GM19351 (cell line): ENCODE results near the gene BUD31.
A peak's percentile ranks its signal among the peaks of the same experiment; 100 is the strongest.
"Not testable (repeated sequence)": the region's sequence is repeated elsewhere in the genome, so short reads cannot be mapped to it uniquely, and the experiment has no call there.

Experiments used
- ATAC-seq: cut with Tn5 transposase; IDR thresholded peaks from one replicate; pipeline ENCODE4 v1.9.1; 2021; ENCODE audit warnings: mild to moderate bottlenecking, moderate library complexity; ENCODE audit not compliant: unreplicated experiment

BUD31 gene

DNA sequence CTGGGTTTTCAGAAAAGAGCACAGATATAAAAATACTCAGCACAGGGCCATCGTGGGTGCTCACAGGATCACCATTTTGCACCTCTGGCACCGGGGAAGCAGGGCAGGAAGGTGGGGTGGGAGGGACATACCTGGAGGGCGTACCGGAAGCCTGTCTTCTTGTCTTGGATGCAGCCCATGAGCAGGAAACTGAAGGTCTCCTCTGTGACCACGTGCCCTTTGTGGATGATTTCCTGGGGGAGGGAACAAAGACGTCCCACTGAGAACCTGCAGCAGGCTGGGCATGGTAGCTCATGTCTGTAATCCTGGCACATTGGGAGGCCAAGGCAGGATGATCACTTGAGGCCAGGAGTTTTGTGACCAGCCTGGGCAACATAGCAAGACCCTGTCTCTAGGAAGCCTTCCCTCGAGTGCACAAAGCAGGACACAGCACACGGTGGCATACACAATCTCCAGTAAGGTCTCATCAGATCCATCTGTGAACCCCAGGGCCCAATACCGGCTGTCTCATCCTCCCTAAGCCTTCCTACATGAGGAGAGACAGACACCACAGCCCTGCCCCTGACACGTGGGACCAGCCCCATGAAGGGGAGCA, 20.3 kb downstream of the BUD31 start:
- no peak for ATAC-seq

DNA sequence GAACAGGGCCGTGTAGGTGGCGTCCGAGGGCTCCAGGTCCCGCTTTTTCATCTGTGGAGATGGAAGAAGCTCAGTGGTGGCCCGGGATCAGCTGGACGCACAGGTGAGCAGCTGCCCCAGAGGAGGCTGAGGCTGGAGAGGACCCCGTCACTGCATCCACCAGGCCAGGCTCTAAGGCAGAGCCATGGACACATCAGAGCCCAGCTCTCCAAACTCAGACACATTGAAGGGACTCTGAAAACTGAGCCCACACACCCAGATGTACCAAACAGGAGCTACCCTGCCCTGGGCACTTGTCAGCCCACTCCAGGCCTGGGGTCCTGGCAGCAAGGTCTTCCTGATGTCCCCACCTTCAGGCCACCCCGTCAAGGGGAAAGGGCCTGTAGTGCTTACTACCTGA, 21.0 kb downstream of the BUD31 start:
- no peak for ATAC-seq

DNA sequence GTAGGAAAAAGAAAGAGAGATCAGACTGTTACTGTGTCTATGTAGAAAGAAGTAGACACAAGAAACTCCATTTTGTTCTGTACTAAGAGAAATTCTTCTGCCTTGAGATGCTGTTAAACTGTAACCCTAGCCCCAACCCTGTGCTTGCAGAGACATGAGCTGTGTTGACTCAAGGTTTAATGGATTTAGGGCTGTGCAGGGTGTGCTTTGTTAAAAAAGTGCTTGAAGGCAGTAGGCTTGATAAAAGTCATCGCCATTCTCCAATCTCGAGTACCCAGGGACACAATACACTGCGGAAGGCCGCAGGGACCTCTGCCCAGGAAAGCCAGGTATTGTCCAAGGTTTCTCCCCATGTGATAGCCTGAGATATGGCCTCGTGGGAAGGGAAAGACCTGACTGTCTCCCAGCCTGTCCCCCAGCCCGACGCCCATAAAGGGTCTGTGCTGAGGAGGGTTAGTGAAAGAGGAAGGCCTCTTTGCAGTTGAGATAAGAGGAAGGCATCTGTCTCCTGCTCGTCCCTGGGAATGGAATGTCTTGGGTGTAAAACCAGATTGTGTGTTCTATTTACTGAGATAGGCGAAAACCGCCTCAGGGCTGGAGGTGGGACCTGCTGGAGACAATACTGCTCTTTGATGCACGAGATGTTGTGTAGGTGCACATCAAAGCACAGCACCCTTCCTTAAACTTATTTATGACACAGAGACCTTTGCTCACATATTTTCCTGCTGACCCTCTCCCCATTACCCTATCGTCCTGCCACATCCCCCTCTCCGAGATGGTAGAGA, 23.2 kb downstream of the BUD31 start:
- not testable (repeated sequence) for ATAC-seq

DNA sequence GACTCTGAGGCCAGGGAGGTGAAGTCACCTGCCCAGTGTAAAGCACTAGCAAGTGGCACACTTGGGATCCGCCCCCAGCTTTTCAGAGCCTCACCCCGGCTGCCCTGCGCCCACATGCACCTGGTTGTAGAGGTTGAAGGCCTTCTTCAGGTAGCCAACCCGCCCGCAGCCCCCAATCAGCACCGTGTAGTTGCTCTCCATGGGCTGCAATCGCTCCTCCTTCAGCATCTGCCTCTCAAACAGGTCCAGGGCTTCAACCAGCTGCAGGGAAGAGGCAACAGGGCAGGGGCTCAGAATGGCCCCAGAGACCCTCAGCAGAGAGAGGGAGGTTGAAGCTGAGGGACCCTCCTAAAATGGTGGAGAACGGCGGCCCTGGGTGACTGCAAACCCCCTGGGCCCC, 24.4 kb downstream of the BUD31 start:
- no peak for ATAC-seq

DNA sequence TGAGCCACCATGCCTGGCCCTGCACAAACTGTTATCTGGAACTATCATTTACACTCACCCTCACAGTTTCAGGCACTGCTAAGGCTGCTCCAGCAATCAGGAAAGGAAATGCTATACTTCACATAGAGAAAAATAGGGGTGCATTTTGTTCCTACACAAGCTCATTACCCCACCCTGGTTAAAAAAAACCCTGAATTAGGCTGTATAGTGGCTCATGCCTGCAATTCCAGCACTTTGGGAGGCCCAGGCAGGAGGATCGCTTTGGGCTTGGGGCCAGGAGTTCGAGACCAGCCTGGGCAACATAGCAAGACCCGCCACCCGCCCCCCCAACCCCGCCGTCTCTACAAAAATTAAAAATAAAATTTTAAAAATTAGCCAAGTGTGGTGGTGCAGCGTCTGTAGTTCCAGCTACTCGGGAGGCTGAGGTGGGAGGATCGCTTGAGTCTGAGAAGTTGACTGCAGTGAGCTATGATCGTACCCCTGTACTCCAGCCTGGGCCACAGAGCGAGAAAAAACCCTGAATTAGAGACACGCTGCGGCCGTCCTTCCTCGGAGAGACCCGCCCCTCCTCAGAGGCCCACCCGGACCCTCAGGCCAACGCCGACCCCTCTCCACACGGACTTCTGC, 29.3 kb downstream of the BUD31 start:
- peak; percentile 11 for ATAC-seq

DNA sequence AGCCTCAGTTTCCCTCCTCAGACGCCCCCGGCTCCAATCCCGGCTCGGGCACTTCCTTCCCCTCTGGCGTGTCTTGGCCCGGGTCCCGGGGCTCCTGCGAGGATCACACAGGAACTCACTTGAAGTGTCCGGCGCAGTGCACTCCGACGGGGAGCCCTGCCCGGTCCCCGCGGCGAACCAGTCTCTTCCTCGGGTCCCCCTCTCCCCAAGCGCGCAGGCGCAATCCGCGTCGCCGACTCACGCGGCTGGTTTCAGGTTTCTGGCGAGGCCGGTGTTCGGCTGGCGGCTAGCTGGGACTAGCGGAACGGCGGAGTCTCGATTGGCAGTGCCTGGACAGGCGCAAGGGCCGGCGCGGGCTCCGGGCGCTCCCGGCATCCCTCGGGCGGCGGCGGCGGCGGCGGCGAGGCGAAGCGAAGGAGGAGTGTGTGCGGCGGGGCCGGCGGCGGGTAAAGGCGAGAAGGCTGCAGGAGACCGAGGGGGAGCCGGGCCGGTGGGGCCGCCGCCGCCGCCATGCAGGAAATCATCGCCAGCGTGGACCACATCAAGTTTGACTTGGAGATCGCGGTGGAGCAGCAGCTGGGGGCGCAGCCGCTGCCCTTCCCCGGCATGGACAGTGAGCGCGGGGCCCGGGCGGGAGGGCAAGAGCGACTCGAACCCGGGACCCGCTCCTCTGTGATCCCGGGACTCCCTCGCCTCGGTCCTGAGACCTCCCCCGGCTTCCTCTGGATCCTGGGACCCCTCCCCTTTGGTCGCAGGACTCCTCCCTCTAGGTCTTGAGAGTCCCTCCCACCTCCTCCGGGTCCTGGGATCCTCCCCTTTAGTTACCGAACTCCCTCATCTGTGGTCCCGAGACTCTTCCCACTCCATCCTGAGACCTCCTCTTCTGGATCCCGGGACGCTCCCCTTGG, 30.1 kb downstream of the BUD31 start, which contains the start of the genes CPSF4 and PTCD1:
Gene CPSF4 (plus strand): TSS at position 371 of the 908 bp plus-strand sequence. CDS start 140 bp downstream, at position 511.
Gene PTCD1 (minus strand): TSS at position 226 of the 908 bp plus-strand sequence. CDS start 3,556 bp downstream, outside the sequence.
- ATAC-seq = peak; percentile 91

DNA sequence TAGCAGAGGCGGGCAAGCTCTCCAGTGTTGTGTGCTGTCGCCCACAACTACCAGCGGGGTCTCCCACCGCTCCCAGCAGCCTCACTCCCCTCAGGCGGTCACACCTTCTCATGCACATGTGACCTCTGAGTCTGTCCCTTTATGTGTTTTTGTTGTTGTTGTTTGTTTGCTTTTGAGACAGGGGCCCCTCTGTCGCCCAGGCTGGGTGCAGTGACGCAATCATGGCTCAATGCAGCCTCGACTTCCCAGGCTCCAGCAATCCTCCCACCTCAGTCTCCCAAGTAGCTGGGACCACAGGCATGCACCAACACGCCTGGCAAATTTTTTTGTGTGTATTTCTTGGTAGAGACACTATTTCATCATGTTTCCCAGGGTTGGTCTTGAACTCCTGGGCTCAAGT, 31.4 kb downstream of the BUD31 start:
- no peak for ATAC-seq

DNA sequence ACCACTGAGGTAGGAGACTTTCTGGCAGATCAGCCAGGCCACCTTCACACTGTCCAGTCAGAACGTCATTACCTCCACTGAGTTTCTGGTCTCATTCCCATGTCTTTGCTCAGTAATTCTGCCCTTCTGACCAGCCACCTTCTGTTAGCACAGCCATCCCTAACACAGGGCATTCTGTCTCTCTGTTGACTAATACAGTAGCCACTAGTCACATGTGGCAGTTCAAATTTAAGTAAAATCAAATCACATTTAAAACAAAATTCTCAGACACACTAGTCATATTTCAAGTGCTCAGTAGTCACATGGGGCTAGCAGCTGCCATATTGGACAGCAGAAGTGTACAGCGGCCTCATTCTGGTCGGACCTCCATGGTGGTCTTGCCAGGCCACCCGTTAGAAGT, 37.3 kb downstream of the BUD31 start:
- ATAC-seq = no peak

DNA sequence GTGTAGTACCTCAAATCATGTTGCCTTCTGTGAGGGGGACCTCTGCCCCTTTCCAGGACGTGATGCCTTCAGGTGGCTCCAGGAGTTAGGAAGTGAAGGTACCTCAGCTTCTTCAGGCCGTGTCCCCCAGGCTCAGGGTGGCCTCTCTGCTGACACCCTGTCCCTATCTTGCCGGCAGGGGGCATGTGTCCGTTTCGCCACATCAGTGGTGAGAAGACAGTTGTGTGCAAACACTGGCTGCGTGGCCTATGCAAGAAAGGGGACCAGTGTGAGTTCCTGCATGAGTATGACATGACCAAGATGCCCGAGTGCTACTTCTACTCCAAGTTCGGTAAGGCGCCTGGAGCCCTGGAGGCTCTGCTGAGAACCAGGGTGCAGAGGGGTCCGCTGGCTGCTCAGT, 39.2 kb downstream of the BUD31 start:
- ATAC-seq = no peak

DNA sequence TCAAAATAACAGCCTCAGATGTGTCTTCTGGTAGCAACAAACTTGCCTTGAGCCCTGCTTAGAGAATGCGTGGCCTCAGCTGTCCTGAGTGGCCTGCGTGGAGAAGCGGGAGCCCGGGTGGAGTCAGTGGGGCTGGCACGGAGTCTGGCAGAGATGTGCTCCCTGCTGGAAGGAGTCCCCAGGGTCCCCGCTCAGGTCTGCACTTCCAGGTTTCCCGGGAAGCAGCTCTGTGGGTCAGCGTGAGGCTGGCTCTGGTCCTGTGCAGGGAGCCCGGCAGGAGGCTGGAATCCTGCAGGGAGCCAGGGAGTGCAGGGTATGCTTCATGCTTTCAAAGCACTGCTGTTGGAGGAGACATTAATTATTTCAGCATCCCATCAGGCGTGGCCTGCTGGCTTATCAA, 40.1 kb downstream of the BUD31 start:
- no peak for ATAC-seq

DNA sequence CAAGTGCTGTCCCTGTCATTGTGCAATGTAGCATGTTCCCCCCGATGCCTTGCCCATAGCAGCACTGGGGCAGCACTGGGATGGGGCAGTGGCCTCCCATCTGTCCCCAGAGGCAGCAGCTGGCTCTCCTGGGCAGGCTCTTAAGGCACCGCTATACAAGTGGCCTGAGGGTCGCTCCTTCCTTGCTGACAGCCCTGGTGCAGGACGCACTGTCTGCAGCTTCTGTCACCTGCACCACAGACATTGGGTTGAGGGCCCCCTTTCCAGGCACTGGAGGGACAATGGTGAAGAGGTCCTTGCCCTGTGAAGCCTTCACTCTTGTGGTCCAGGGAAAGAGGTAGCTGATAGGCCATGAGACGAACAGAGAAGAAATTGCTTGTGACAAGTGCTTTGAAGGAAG, 40.6 kb downstream of the BUD31 start:
- no peak for ATAC-seq

DNA sequence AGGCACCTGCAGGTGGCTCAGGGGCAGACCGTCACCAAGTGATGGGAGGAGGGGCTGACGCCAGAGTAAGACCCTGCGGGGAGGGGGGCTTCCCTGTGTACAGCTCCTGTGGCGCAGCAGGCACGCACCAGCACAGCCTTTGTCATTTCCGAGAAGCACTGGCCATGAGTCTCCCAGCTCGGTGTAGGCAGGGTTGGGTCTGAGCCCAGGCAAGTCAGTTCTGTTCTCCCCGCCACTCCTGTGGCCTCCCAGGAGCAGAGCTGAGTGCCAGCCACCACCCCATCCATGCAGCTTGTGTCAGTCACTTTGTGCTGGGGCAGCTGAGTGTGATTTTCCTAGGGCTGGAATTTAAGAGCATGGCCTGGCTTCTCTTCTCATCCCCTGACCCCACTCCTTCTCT, 43.2 kb downstream of the BUD31 start:
- ATAC-seq = no peak

DNA sequence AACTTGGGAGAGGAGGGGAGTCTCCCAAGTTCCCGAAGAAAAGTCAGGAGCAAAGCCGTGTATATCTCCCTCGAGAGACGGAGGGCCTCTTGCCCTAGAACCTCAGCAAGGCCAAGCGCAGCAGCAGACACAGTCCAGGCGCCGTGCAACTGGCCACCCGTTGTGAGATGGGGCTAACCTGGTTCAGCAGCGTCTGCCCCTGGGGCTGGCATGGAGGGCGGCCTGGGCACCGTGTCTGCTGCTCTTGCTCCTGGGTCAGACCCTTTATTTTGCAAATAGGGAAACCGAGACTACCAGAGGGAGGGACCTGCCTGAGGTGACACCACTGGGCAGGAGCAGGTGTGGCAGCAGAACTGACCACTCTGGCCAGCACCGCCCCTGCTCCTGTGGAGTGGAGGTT, 43.8 kb downstream of the BUD31 start:
- no peak for ATAC-seq

DNA sequence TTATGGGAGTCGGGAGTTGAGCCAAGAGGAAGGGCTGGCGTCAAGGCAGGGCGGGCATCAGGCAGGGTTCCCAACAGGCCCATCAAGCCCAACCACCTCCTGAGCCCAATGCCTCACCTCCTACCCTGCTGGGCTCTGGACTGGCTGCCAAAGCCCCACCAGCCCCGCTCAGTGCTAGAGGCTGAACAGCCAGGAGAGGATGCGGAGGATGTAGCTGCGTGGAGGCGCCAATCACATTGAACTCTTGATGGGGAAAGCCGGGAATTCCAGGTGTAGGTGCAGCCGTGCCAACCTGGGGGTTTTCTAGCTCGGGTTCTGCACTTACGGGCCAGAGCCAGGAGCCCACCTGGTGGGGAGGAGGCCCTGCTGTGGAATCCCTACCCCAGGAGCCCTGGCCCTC, 44.3 kb downstream of the BUD31 start:
- ATAC-seq = no peak

DNA sequence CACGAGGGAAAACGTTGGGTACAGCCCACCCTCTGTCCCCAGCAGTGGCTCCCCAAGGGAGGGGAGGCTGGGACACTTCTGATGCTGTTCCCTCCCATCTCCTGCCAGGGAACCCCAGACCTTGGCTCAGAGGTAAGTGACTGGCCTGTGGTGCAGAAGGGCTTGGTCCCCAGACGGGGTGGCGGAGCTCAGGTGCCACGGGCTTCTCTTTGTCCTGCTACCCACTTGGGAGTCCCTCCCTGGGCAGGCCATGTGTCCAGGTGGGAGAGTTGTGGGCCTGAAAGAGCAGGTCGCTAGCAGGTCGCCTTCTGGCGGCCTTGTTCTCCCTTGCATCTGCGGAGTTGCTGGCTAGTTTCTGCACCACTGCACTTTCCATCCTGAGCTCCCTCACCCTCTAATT, 47.1 kb downstream of the BUD31 start:
- no peak for ATAC-seq

DNA sequence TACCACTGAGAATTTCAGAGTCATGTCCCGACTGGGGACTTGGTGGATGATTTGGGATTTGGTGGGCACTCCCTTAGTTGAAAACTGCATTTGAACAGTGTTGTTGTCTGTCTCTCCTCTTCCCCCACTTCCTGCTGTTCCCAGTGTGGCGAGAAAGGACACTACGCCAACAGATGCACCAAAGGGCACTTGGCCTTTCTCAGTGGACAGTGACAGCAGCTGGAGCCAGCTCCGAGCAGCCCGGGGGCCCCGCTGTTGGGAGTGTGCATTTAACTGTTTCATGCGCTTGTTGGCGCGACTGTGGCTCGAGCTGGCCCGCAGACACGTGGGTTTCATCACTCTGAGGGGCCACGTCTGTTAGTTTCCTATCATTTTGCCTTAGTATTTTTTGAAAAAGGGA, 47.5 kb downstream of the BUD31 start:
- ATAC-seq = no peak

DNA sequence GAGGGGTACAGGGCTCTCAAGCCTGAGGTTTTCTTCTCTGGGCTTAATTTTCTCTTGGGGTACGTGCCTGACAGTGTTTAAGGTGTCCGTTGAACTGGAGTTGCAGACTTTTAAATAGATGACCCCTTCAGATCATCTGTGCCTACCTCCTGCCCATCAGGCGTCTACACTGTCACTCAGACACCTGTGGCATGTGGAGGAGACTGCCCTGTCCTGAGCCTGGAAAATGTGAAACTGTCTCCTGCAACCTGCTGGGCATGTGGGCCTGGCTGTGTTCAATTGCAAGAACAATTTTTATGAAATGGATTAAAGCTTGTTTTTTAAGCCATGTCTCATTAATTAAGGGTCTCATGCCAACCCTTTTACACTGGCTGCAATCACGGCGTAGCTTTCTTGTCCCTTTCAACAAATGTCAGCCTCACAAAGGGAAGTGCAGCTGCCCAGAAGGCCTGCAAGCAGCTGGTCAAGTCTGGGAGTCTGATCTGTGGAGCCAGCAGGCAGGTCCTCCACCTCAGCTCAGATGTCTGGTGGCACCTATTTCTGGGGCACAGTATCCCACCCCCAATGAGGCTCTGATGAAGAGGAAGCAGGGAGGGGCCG, 48.4 kb downstream of the BUD31 start:
- no peak for ATAC-seq

DNA sequence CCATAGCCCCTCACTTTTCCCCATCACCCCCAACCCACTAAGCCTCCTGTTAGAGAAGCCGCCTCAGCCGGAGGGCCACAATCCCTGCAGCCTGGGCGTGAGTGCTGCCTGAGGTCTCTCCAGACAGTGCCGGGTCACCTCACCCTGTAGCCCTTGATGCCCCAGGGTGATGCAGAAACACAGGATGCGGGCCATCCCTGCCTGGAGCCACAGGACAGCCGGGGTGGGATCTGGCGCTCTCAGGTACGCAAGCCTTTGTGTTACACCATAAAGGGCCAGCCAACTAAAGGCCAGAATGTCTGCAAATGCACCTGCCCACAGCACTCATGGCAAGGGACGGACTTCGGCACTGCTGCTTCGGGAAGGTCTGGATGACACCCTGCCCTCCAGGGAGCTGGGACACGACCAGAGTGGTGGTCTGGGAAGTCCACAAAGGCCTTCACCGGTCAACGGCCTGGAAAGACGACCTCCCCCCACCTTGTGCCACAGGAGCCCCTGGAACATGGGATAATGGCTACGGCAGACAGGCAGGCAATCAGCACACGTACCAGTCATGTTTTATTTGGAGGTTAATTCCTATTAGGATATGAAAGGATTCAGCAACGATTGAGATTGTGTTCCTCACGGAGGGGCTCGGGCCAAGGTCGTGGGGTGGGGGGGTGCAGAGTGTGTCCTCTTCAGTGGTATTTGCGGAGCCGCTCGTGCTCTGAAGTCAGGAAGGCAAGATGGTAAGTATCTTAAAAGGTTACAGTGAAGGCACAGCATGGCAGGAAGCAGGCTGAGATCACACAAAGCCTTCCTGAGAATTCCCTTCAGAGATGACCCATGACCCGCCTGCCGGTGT, 49.1 kb downstream of the BUD31 start:
- no peak for ATAC-seq

DNA sequence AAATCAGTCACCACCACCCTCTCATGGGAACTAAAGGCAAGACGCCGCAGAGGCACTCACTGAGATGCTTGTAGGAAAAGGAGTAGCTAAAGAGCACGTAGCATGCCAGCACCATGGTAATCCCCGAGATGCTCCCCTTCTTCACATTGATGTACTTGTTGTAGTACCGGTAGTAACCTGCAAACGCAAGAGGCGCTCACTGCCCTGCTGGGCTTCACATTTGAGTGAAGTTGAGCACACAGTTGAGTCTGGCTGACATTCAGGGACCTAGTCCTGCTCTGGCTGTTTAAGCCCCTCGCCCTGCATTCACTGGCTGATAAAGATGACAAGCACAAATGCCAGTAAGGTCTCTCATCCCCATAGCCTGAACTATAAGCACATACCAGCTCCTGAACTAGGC, 50.3 kb downstream of the BUD31 start:
- no peak for ATAC-seq

DNA sequence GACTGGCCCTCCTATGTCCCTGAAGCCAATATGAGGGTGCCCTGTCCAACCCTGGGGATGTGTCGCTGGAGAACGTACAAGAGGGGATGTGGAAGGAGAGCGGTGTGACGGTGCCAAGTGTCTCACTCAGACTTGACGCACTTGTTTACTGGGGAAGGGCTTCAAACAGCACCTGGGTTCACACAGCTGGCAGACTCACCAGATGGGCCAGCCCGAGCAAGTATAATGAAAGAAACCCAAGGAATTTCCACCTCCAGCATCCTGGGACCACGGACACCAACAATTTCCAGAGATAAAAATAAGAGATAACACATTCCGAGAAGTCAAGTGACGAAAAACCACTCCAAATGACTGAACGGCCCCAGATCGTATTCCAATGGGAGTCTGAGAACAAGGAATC, 51.9 kb downstream of the BUD31 start:
- no peak for ATAC-seq
